NCI-H2171 (cell line): ENCODE results near the gene KHSRP.

Source experiments
- DNase-seq: peaks from one replicate; lab custom pipeline; 2025; lab: John Stamatoyannopoulos, UW

The KHSRP gene

DNA sequence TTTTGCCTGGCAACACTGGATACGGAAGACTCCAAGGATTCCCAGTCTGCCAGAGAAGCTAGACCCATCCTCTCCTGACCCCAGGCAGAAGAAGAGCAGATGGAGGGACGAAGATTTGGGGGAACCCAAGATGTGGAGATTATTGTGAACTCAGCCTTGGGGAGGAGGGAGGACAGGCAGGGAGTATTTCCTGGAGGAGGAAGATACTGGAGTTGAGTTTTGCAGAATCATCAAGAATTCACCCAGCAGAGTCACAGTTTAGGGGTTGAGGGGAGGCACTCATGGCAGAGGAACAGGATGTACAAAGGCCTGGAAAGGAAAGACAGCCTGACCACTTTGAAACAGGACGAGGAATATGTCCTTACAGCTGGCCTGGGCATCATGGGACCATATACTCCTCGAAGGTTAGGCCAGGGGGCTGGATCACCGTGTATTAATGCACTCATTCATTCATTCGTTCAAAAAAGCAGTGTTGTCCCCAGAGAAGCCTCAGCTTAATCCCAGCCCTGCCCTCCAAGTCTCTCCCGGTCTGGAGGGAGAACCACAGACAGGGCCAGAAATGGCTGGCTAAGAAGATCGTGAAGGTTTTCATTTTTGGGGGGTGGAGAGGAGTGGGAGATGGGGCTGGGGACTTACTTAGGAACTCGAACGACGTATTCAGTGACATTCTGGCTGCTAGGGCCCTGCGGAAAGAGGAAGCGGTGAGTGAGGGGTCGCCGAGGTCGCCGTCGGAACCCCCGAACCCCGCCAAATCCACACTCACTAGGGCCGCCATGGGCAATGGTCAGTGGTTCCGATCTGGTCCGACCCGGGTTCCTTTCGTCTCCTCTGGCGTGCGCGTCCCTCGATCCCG lies 32.2 kb downstream of the KHSRP start:
- DNase-seq: no peak

DNA sequence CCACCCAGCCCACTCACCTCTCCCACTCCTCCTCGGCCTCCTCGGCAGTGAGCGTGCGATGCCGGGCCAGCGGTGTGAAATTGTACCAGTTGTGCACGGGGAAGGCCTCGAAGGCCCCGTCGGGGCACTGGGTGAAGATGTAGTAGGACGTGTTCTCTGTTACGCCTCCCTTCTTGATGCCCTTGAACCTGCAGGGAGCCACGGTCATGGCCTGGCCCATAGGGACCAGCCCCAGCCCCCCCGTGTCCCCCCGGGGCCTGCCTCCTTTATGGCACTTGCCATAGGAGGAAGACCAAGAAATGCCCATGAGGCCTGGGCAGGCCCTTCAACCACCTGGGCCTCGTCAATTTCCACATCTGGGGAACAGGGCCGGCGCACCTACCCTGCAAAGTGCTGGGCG lies 37.2 kb downstream of the KHSRP start:
- no peak for DNase-seq

DNA sequence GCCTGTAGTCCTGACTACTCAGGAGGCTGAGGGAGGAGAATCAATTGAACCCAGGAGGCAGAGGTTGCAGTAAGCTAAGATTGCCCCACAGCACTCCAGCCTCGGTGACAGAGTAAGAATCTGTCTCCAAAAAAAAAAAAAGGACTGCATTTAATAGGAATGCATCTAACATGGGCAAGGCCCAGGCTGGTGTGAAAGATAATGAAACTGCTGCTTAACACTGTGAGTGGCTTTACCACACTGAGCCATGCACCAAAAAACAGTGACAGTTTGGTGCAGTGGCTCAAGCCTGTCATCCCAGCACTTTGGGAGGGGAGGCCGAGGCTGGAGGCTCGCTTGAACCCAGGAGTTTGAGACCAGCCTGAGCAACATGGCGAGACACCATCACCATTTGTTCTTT lies 40.2 kb downstream of the KHSRP start:
- DNase-seq: no peak

DNA sequence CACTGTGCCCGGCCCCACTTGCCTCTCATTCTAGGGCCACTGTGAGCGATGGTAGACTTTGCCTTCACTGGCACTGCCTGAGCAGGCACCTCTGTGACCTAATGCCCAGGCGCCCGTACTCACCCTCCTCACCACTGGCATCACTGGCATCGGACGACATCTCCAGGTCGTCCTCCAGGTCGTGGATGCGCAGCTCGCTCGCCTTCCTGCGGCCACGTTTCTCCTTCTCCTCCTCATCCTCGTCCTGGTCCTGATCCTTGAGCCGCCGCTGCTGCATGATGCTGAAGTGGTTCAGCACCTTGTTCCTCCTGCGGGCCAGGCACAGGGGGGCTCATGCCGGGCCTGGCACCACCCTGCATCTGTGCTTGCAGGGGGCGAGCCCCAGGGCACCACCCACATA lies 41.4 kb downstream of the KHSRP start:
- no peak for DNase-seq

DNA sequence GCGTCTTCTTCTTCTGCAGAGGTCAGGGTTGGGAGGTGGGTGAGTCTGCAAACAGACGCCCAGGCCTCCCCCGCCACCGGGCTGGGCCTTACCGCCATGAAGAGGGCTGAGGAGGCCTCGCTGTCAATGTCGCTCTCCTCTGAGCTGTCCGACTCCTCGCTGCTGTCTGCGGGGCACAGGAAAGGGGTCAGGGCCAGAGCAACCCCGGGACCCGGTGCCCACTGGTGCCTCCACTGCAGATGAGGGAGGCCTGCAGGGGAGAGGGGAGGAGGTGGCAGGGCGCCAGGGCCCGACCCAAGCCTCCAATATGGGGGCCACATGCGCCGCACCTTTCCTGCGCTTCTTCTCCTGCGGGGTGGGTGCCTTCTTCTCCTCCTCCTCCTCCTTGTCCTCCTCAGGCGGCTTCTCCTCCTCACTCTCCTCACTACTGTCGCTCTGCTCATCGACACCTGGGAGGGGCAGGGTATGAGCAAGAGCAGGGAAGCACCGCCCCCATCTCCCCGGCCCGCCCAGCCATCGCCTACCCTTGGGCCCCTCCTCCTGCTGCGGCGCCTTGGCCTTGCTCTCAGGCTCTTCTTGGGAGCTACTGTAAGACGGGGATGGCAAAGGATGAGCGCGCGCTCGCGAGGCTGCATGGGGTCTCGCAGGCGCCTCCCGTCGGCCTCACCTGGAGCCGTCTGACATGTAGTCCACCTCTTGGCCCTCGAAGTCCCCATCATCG lies 43.4 kb downstream of the KHSRP start:
- DNase-seq: no peak

DNA sequence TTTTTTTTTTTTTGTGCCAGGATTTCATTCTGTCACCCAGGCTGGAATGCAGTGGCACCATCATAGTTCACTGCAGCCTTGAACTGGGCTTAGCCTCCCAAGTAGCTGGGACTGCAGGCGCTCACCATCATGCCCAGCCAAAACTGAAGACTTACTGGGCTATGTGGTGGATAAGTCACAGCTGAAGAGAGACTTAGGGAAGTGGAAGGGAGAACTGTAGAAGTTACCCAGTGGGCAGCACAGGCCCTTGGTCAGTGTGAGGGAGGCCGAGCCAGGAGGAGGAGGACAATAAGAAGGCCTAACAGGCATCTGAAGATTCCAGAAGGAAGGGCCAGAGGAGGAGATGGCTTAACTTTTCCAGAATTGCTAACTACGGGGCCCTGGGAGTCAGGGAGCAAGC lies 44.9 kb downstream of the KHSRP start:
- DNase-seq: no peak

DNA sequence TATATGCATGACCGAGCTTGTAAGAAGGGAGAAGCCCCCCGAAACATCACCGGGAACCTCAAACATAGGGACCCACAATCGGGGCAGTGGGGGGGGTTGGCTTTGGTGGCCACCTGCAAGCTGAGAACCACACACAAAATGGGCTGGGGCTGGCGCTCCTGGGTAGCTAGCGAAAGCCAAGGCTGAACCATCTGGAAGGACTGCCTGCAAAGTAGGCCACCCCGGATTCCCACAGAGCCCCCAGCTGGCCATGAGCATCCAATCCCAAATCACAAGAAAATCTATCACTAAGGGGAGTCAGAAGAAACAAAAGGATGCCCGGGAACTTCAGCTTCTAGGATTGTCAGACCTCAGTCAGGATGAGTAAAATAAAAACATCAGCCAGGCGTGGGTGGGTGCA lies 46.1 kb downstream of the KHSRP start:
- no peak for DNase-seq

DNA sequence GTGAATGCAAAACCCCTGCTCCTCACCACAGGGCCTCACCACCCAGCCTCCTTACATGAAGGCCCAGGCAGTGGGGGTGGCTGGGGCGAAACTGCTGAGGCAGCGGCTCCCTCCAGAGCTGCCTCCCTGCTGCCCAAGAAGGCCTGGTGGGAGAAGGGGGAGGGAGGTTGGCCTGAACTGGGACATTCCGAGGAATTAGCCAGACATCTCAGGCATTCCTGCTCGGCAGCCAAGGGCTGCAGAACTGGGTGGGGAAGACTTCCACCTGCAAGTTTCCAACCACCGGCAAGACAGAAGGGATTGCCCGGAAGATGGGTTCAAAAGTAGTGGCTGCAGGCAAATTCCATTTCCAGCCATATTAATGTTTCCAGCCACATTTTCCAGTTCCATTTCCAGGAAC lies 46.6 kb downstream of the KHSRP start:
- DNase-seq: no peak

DNA sequence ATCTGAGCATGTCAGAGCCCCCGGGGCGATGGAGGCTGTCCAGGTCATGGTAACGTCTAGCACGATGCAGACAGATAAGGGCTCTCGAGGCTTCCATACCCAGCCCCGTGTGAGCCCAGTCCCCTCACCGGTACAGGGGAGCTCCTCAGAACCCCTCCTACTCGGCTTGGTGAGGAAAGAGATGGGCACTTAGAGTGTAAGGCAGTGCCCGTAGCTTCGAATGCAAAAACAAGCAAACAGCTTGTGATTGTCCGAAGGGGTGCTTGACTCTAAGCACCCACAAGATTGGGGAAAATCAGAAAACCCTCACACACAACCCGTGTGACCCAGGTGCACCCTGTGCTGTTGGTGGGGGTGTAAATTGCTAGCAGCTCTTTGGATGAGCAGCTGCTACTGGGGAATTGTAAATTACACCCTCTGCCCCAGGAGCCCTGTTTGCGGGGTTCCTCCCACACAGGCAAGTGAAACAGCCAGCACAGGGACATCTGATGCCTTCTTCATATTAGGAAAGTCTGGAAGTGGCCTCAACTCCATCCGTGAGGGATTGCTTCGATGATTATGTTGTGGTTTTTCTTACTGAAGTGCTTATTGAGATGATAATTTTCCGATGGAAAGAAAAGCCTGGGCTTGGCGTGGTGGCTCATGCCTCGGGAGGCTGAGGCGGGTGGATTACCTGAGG lies 48.0 kb downstream of the KHSRP start:
- DNase-seq: no peak

DNA sequence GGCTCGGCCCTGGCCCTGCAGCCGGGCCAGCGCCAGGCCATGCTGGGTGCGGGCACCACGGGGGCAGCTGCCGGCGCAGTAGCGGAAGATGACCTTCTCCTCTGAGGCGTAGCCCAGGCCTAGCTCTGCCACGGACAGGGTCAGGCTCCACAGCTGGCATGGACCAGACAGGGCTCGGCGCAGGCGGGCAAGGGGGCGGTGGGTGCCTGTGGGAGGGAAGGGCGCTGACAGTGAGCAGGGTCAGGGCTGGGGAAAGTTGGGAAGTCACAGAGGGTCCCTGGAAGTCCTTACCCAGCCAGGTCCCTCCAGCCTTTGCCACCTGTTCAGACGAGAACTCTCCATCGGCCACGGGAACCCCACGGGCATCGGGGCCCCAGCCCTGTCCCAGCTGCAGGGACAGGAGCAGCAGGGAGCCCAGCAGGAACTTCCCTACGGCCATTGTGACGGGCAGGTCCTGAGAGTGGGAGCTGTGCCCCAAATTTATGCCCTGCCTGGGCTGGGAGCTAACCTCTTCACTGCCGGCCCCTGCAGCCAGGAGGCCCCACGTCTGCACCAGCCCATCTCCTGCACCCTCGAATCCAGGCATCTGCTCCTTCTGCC lies 49.1 kb downstream of the KHSRP start, which contains the start of gene PSPN:
Gene PSPN, minus strand, starts transcription at position 523 of the 600 bp plus-strand sequence. Its CDS starts 84 bp downstream, at position 439.
- DNase-seq: no peak

DNA sequence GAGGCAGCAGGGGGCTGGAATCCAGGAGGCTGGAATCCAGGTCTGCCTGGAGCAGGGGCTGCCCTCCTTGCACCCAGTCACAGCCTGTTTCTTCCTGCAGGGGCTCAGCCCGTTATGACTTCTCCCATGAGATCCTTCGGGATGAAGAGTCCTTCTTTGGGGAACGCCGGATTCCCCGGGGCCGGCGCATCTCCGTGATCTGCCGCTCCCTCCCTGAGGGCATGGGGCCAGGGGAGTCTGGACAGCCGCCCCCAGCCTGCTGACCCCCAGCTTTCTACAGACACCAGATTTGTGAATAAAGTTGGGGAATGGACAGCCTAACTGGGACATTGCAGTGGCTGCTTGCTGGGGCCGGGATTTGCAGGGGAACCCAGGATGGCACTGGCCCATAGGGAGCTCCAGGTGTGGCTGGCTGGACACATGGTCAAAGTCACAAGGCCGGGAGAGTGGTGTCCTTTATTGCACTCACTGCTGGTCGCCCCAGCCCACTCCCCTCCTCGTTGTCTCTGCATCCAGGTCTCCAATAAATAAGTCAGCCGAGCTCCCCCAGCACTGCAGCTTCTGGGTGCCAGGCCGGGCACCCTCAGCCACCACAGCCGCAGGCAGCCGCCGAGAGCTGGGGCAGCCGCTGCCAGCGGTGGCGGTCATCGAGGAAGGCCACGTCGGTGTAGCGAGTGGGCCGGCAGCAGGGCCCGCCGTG lies 49.8 kb downstream of the KHSRP start:
- DNase-seq: no peak

DNA sequence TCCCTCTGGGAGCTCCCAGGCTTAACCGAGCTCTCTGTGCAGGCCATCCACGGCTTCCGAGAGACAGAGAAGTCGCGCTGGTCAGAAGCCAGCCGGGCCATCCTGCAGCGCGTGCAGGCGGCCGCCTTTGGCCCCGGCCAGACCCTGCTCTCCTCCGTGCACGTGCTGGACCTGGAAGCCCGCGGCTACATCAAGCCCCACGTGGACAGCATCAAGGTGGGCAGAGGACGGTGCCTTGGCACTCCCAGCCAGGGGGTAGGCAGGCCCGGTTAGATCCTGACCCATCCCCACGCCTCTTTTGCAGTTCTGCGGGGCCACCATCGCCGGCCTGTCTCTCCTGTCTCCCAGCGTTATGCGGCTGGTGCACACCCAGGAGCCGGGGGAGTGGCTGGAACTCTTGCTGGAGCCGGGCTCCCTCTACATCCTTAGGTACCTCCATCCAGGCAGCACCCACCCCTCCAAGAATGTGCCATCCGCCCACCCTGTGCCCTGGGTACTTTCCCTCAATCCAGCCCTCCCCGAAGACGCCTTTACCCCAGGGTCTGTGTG lies 50.4 kb downstream of the KHSRP start:
- no peak for DNase-seq

DNA sequence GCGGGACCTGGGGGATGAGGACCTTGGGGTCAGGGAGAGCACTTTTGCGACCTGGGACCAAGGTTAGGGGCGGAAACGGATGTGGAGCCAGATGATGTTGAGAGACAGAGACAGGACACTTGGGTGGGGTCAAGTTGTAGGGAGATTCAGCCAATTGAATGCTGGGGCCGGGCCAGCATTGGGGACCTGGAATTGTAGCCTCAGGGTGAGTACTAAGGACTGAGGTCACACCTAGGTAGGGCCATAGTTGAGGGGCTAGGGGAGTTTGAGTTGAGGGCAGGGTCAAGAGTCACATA lies 50.9 kb downstream of the KHSRP start:
- no peak for DNase-seq

DNA sequence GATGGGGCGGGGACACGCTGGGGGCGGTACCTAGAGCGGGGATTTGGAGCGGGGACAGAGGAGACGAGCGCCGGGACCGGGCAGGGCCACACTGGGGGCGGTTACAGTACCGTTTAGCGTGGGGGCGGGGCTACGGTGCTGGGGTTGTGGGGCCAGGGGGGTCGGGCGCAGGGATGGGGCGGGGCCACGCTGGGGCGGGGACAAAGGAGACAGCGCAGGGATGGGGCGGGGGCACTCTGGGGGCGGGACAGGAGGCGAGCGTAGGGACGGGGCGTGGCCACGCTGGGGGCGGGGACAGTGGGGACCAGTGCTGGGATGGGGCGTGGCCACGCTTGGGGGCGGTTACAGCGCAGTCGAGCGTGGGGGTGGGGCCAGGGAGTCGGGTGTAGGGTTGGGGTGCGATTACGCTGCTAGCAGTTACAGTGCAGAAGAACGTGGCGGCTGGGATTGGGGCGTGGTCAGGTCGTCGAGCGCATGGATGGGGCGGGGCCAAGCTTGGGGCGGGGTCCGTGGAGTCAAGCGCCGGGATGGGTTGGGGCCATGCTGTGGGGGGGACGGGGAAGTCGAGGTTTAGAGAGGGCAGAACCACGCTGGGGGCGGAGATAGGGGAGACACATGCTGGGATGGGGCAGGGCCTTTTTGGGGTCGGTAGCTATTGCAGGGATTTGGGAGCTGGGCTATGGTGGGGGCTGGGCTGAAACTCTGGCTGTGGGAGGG lies 51.4 kb downstream of the KHSRP start:
- DNase-seq: peak; percentile 99

DNA sequence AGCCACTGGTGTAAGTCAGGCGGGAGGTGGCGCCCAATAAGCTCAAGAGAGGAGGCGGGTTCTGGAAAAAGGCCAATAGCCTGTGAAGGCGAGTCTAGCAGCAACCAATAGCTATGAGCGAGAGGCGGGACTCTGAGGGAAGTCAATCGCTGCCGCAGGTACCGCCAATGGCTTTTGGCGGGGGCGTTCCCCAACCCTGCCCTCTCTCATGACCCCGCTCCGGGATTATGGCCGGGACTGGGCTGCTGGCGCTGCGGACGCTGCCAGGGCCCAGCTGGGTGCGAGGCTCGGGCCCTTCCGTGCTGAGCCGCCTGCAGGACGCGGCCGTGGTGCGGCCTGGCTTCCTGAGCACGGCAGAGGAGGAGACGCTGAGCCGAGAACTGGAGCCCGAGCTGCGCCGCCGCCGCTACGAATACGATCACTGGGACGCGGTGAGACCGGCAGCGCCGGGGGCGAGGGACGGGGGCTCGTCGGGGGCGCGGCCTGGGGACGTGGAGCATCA lies 52.0 kb downstream of the KHSRP start, which contains the start of gene ALKBH7:
Gene ALKBH7, plus strand, starts transcription at position 201 of the 502 bp plus-strand sequence. Its CDS starts 27 bp downstream, at position 228.
- DNase-seq: peak; percentile 99

DNA sequence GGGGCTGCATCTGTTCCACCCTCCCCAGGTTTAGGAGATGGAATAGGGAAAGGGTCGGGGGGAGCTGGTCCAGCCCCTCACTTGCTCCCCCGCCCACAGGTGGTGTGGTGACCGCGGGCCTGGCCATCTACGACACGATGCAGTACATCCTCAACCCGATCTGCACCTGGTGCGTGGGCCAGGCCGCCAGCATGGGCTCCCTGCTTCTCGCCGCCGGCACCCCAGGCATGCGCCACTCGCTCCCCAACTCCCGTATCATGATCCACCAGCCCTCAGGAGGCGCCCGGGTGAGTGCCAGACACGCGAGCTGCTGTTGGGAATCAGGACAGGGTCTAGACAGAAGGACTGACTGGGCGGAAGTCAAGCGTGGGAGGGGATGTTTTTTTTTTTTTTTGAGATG lies 60.3 kb downstream of the KHSRP start:
- no peak for DNase-seq
